RPMI7951 (cell line): ENCODE results near the gene GPR39. TPM values are rescaled to one million over a fixed set of nuclear protein-coding genes. Genes with fewer than 3 reads are reported as not detected.
A peak's percentile ranks its signal among the peaks of the same experiment; 100 is the strongest.

Experiments
- DNase-seq: peaks from one replicate; pipeline ENCODE4 v3.0.0-alpha.2; 2012; ENCODE audit warnings: low read depth
- total RNA-seq: library from RNA; depleted of rRNA; stranded (reverse); fragments of >200 nt; shearing (Covaris generic); gene quantifications from 2 replicates; pipeline ENCODE4 v1.2.3, GENCODE V29; 2014

The GPR39 gene
- total RNA-seq, 1 experiment from 2014 or later, result 39.9 TPM

- DNase-seq, result no peak
Measured at GRCh38 chr2:132443106-132443505, 26.5 kb downstream of the GPR39 start.

- DNase-seq, result peak; percentile 13
Measured at GRCh38 chr2:132446444-132446843, 29.8 kb downstream of the GPR39 start.

- DNase-seq, result peak; percentile 23
Measured at GRCh38 chr2:132448331-132448730, 31.7 kb downstream of the GPR39 start.

- DNase-seq, result peak; percentile 58
Measured at GRCh38 chr2:132448771-132449170, 32.2 kb downstream of the GPR39 start.

- peak; percentile 22 for DNase-seq
Measured at GRCh38 chr2:132449868-132450267, 33.3 kb downstream of the GPR39 start.

- DNase-seq, result peak; percentile 78
Measured at GRCh38 chr2:132460781-132461180, 44.2 kb downstream of the GPR39 start.

- DNase-seq, result no peak
Measured at GRCh38 chr2:132462236-132462635, 45.6 kb downstream of the GPR39 start.

- DNase-seq, result peak; percentile 49
Measured at GRCh38 chr2:132463719-132464118, 47.1 kb downstream of the GPR39 start.

- DNase-seq, result peak; percentile 37
Measured at GRCh38 chr2:132465917-132466316, 49.3 kb downstream of the GPR39 start.

GRCh38 chr2:132466428-132467028, 49.9 kb downstream of the GPR39 start:
- DNase-seq, result no peak

- peak; percentile 23 for DNase-seq
Measured at GRCh38 chr2:132468821-132469675, 52.4 kb downstream of the GPR39 start.

GRCh38 chr2:132470746-132471145, 54.1 kb downstream of the GPR39 start:
- no peak for DNase-seq

GRCh38 chr2:132473174-132473883, 56.7 kb downstream of the GPR39 start:
- no peak for DNase-seq

- DNase-seq, result peak; percentile 51
Measured at GRCh38 chr2:132475615-132476014, 59.0 kb downstream of the GPR39 start.

- peak; percentile 65 for DNase-seq
Measured at GRCh38 chr2:132477436-132477835, 60.8 kb downstream of the GPR39 start.

GRCh38 chr2:132477962-132478361, 61.4 kb downstream of the GPR39 start:
- peak; percentile 87 for DNase-seq

- no peak for DNase-seq
Measured at GRCh38 chr2:132478461-132479105, 62.0 kb downstream of the GPR39 start.

GRCh38 chr2:132479155-132479554, 62.5 kb downstream of the GPR39 start:
- DNase-seq, result no peak

GRCh38 chr2:132482821-132483220, 66.2 kb downstream of the GPR39 start:
- DNase-seq, result no peak

- no peak for DNase-seq
Measured at GRCh38 chr2:132484144-132484543, 67.5 kb downstream of the GPR39 start.

- DNase-seq, result no peak
Measured at GRCh38 chr2:132488491-132488890, 71.9 kb downstream of the GPR39 start.

GRCh38 chr2:132489150-132489549, 72.5 kb downstream of the GPR39 start:
- DNase-seq, result peak; percentile 38
